SK-N-DZ (cell line): Measurements from ENCODE around the gene THEMIS2. TPM values are rescaled to one million over a fixed set of nuclear protein-coding genes. Genes with fewer than 3 reads are reported as not detected.
"Not testable (repeated sequence)": the region's sequence is repeated elsewhere in the genome, so short reads cannot be mapped to it uniquely, and the experiment has no call there.

ENCODE experiments used
- DNase-seq: peaks from one replicate; pipeline ENCODE4 v3.0.0-alpha.2; 2015; ENCODE audit warnings: low spot score
- polyA plus RNA-seq, 2 experiments: library from polyadenylated mRNA; depleted of rRNA; stranded (reverse); fragments of >200 nt; gene quantifications; 2 replicates each; pipeline ENCODE4 v1.2.3, GENCODE V29; 2014

Gene THEMIS2
- polyA plus RNA-seq (2014; cell fraction: cytosol; rRNA removed): 4.6 and 5.9 TPM in 2 replicates
- polyA plus RNA-seq (2014; cell fraction: nucleus; rRNA removed): 5.0 and 10.2 TPM in 2 replicates

DNA sequence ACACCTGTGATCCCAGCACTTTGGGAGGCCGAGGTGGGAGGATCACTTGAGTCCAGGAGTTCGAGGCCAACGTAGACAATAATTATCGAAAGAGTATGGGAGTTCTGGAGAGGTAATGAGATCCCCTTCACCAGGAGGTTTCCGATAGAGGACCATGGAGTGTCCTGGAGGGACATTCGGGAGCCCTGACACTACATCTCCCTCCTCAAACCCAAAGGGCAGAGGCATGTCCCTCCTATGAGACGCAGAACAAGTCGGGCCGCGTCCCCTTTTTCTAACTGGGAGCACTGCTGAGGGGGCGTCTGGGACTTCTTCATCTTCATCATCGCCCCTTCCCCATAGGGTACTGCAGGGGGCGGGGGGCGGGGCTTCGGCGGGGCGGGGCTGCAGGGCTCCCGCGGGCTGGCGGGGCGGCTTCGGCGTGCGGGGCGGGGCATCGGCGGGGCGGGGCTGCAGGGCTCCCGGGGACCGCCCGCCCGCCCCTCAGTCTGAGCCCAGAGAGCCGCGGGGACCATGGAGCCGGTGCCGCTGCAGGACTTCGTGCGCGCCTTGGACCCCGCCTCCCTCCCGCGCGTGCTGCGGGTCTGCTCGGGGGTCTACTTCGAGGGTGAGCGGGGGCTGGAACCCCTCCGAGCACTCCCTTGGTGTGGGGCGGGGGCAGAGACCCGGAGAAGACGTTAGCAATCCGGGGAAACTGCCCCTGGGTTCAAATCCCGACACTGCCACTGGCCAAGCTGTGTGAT is at the start of gene THEMIS2:
TSS of gene THEMIS2 (plus strand) at position 486 of the 743 bp plus-strand sequence. CDS start at position 514, 28 bp downstream.
- peak; percentile 47 for DNase-seq

DNA sequence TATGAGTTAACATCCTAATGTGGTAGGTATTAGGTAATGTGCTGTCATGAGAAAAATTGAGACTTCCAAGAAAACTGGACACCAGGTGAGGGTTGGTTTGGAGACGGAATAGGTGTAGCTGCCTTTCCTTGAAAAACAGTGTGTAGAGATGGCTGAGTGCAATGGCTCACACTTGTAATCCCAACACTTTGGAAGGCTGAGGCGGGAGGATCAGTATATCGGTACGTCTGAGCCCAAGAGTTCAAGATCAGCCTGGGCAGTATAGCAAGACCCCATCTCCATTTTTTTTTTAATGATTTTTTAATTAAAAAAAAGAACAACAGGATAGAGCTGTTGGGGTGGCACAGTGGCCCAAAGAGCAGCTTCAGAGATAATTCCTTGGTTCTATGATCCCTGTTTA is 48.6 kb upstream of the THEMIS2 start:
- no peak for DNase-seq

DNA sequence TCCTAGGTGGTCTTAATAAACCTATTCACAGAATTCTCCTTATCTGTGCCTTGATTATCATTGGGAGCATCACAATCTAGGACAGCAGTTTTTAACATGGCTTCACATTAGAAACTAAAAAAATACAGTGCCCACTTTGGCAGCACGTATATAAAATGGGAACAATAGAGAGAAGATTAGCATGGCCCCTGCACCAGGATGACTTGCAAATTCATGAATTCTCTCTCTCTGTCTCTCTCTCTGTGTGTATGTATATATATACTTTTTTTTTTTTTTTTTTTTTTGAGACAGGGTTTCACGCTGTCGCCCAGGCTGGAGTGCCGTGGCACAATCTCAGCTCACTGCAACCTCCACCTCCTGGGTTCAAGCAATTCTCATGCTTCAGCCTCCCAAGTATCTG is 47.9 kb upstream of the THEMIS2 start:
- DNase-seq: no peak

DNA sequence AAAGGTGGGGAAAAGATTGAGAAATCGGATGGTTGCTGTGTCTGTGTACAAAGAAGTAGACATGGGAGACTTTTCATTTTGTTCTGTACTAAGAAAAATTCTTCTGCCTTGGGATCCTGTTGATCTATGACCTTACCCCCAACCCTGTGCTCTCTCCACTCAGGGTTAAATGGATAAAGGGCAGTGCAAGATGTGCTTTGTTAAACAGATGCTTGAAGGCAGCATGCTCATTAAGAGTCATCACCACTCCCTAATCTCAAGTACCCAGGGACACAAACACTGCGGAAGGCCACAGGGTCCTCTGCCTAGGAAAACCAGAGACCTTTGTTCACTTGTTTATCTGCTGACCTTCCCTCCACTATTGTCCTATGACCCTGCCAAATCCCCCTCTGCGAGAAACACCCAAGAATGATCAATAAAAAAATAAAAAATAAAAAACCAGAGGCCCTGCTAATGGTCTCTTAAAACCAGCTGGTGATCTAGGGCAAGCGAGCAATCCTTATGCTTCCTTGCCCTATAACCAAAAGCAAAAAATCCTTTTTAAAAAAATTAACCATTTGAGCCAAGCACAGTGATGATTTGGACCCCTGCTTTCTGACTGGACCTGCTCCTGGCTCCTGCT is 42.9 kb upstream of the THEMIS2 start:
- DNase-seq: not testable (repeated sequence)

DNA sequence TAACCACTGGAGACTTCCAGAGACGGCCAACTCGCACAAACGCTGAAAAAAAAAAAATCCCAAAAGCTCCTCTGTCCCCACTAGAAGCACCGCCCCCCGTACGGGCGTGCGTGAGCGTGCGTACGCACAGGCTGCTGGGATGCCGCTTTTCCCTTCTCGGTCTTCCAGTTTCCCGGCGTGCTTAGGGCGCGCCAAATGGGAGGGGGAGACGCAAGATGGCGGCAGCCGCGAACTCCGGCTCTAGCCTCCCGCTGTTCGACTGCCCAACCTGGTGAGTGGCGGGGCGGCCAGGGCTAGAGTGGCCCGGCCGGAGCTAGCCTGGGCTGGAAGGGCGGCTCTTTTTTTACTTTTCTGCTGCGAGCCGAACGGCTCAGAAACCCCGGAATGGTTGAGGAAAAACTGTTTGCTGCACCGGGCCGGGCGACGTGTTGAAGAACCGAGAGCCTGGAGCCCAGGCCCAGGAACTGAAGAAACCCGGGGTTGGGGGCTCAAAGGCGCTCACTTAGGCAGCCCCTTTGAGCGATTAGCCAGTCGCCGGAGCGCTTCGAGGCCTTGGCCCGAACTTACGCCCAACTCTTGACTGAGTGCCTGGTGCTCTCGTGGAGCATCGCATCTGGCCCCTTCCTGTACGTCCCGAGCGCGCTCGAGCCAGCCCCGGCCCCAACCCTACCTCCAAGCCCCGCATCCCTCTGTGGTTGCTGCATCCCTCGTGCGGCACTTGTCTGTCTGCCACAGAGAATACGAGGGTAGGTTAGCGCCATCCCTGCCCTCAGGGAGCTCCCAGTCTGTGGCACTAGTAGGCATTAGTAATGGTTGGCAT is 41.5 kb upstream of the THEMIS2 start, which contains the start of gene PPP1R8:
TSS of gene PPP1R8 (plus strand) at position 162 of the 820 bp plus-strand sequence. CDS start at position 216, 54 bp downstream.
- DNase-seq: peak; percentile 95

DNA sequence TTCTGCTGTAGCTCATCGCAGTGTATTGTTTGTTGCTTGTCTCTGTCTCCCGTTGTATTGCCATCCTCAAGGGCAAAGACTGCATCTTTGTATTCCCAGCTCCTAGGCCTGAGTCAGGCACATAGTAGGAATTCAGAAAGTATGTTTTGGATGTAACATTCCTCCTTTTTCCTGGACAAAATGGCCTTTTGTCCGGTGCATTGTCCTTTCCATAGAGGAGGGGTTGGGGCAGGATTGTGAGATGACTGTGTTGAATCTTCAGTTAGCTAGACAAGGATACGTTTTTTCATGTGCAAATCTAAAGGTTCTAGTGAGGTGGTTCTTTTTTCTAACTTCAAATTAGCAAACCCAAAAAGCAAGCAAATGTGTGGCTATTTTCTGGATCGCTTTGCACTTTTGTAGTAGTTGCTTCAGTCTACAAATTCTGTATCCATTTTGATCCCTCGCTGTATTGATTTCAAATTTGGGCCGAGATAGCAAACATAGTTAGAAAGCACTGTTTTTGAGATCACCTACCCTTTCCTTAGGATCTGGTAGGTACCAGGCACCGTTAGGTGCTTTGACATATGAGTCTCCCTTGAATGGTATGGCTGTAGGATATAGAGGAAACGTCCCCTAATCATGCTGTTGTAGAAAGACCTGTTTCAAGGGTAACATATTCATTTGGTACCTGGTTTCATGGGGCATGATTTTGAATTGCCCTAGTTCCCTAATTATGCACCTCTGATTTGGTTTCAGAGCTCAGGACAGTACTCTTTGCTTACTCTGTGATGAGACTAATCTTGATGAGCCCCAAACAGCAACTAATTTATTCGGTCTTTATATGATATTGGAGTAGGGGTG is 40.6 kb upstream of the THEMIS2 start:
- DNase-seq: no peak

DNA sequence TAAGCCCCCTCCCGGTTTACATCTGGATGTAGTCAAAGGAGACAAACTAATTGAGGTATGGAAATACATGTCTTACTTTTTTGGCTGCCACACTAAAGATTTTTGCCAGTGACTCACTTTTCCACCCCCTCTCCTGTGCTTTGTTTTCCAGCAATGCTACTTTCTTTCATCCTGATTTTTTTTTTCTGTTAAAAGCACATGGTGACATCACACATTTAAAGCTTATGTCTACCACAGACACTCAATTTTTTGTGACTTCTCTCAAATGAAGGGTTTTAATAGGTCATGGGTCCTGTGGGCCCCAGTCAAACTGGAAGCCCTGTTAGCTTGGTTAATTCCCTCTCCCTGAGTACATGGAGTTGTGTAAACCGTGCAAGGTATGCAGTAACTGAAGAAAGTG is 39.6 kb upstream of the THEMIS2 start:
- DNase-seq: no peak

DNA sequence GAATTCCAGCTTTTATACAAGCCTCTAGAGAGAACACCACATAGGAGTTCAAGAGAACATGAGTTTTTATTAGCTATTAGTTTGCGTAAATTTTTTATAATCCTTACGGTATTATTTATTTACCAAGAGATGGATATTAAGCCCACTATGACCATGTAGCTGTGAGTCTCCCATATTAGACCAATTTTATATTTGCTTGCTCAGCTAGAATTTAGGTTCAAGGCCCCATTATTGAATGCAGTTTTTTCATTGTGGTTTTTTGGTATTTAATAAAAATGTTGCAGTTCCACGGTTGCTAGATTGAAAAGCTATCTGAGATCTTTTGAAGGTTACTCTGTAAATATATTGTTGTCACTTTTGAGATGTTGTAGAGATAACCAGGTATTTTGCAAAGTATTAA is 38.9 kb upstream of the THEMIS2 start:
- no peak for DNase-seq

DNA sequence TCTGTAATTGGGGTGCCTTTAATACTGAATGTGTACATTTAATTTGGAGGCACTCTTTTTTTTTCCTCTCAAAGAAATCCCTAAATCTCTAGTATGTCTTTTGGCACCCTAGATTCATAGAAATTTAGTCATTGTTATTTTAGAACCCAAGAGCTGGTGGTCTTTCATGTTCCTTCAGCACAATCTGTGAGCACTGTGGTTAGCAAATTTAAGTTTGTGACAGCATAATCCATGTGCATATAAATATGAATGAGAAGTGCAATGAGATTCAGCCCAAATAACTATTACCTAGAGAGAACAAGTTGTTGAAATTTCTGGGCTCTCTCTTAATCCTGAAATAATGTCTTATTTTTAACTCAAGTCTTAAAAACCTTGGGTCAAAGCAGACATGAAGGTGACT is 37.3 kb upstream of the THEMIS2 start:
- no peak for DNase-seq

DNA sequence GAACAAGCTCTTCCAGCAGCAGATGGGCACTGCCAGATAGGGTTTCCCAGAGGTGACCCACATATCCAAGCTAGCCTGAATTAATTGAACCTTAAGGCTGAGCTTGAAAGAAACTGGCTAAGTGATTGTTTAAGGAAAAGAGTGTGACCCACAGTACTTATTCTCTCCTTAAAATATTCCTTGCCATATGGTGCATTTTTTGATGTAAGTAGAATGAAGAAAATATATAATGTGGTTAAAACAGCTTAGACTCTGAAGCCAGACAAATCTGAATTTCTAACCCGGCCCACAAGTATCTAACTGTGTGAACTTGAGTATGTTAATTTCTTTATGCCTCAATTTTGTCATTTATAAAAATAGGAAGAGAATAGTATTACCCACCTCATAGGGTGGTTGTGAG is 36.8 kb upstream of the THEMIS2 start:
- DNase-seq: no peak

DNA sequence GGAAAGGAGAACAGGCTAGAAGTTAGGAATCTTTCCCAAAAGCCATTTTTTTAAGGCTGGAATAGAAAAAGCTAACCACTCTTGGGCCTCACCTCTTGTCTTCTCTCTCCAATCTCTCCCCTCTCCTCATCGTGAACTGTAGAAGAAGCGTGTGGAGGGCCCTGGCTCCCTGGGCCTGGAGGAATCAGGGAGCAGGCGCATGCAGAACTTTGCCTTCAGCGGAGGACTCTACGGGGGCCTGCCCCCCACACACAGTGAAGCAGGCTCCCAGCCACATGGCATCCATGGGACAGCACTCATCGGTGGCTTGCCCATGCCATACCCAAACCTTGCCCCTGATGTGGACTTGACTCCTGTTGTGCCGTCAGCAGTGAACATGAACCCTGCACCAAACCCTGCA is 22.4 kb upstream of the THEMIS2 start:
- DNase-seq: no peak

DNA sequence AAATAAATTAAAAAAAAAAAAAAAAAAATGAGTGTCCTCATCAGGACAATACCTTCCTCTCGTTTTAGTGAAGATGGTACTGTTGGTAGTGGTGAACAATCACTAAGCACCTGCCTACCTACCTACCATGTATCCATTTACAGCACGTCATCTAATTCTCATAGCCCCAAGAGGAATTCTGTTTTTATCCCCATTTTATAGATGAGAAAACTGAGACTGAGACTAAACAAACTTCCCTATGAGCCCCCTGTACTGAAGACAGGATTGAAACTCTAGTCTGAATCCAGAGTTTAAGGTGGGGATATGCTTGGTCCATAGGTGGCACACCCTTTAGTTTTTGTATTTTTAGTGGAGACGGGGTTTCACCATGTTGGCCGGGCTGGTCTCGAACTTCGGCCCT is 17.3 kb upstream of the THEMIS2 start:
- no peak for DNase-seq

DNA sequence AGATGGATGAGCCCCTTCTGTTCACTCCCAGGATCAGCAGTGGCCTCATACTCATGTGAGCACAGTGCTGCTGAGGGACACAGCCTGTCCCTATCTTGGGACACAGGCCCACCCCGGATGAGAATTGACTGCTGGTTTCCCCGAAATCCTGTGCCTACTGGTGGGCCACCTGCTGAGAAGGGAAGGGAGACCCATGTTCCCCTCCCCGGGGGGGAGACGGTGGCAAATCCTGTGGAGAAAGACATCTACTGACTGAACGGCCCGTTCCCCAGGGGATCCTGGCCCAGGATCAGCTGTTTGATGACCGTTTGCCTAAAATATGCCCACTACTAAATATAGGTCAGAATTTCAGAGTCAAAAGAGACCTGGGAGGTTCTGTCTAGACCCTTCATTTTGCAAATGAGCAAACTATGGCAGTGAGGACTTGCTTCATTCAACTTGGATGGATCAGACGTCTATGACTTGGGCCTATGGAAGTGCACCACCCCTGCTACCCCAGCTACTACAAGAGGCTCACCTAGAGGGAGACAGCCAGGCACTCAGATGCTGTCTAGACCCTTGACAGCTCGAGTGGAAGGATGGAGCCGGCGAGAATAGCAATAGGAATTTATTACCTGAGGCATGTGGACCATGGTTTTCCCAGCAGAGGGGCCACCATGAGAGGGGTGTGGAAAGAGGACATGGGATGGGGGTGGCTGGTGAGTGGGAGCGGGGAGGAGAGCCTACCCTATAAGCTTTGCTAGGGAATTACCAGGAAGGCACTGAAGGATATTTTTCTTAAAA is 15.6 kb upstream of the THEMIS2 start:
- DNase-seq: no peak

DNA sequence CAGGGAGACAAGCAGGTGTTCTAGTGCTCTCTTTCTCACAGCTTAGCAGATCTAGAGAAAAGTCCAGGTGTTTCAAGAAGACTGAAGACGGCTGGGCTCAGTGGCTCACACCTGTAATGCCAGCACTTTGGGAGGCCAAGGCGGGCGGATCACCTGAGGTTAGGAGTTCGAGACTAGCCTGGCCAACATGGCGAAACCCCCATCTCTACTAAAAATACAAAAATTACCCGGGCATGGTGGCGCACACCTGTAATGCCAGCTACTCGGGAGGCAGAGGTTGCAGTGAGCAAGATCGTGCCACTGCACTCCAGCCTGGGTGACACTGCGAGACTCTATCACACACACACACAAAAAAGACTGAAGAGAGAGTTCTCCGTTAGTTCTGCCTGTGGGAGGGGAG is 14.8 kb upstream of the THEMIS2 start:
- DNase-seq: not testable (repeated sequence)

DNA sequence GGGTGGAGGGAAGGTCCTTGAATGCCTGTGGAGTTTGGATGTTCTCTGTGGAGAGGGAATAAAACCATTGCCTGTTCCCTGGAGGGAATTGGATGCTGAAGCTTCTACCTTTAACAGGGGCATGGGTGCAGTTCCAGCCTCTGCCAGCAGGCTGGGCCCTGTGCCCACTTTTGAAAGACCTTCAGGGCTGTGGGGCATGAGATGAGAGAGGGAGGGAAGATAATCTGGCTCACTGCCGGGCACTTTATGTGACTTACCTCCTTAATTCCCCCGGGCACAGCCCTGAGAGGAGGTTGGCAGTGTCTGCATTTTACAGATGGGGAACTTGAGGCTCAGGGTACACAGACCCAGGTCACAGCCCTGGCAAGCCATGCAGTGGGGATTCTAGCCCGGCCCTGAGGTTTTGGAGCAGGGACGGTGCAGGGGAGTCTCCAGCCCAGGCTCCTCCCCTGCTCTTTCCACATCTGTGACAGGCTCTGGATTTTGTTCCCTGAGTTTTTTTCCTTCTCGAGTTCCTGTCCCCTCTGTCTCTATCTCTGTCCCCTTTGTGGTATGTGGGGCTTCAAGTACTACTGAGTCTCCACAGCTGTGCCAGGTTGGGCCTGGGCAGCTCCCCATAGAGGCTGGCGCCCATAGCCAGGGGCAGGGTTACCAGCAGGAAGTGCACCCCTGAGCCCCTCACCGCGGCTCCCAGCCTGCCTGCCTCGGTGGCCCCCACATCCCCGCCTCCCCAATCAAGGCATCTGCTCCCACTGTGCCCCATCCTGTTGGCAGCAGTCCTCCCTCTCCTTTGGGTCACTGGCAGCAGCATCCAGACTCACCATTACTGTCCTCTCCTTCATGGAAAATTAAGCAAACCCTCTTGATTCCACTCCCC is 14.0 kb upstream of the THEMIS2 start:
- peak; percentile 75 for DNase-seq

DNA sequence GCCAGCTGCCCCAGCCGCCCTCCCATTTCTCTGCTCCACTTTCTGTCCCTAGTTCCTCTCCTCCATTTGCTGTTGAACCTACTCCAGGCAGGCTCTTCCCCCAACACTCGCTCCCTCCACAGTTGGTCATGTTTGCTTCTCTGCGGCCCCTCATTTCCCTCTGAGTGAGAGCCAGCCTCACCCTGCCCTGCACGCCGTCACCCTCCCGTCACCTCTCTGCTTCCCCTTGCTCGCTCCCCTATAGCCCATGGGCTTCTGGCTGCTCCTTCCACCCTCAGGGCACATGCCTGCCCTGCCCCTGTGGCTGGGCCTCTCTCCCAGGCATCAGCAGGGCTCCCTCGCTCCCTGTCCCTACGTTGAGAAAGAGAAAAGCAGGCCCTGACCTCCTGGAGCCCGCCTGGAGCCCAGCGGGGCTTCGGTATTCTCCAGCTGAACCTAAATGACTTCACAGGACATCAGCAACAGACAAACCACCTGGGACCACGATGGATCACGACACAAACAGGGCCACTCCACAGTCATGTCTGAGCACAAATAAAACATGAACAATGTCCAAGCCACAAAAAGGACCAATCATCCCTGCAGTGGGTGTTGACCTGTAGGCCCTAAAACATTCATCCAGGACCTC is 13.3 kb upstream of the THEMIS2 start:
- no peak for DNase-seq

DNA sequence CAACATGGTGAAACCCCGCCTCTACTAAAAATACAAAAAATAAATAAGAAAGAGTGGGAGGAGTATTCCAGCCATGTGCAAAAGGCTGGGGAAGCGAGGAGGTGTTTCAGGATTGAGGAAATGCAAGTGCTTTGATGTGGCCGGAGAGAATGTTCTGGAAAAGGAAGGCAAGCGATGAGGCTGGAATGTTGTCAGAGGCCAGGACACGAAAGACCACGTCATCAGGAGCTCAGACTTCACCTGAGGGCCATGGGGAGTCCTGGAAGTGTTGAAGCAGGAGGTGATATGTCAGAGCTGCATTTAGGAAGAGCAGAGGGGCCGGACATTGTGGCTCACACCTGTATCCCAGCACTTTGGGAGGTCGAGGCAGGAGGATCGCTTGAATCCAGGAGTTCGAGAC is 10.9 kb upstream of the THEMIS2 start:
- no peak for DNase-seq

DNA sequence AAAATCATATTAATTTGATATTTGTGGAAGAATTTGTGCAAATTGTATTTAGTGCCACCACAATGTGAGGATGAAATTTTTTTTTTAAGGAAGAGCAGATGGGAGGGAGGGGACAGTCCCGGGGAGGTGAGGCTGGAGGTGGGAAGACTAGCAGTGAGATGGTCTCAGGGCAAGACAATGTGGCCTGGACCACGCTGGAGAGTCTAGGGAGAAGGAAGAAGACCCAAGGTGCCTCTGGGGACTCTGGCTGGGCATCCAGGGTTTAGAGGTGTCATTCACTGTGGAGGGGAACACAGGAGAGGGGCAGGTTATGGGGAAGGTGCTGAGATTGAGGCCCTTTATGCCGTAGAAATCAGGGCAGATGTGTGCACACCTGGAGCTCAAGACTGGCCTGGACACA is 10.3 kb upstream of the THEMIS2 start:
- no peak for DNase-seq
